Neural progenitor cell (in vitro differentiated cells): Measurements from ENCODE around the gene DOCK6. TPM values are rescaled to one million over a fixed set of nuclear protein-coding genes. Genes with fewer than 3 reads are reported as not detected.
A peak's percentile ranks its signal among the peaks of the same experiment; 100 is the strongest.

Experiments used
- DNase-seq: peaks from one replicate; pipeline ENCODE4 v3.0.0-alpha.2; 2016; ENCODE audit warnings: low spot score
- H2AFZ ChIP-seq: fragments of 200-600 bp; sonication (generic); replicated peaks from 2 replicates; pipeline ENCODE4 v1.6.1; 2016; ENCODE audit warnings: antibody characterized with exemption
- H3F3A ChIP-seq: fragments of 200-600 bp; sonication (generic); 2 replicates; pipeline ENCODE4 v1.6.1; 2016; ENCODE audit warnings: antibody characterized with exemption, low read depth
- H3K27ac ChIP-seq: fragments of 200-600 bp; sonication (generic); 2 replicates; pipeline ENCODE4 v1.5.1; 2016; ENCODE audit warnings: mild to moderate bottlenecking
- H3K27me3 ChIP-seq: fragments of 200-600 bp; sonication (generic); 2 replicates; pipeline ENCODE4 v1.6.1; 2016; ENCODE audit warnings: mild to moderate bottlenecking, moderate library complexity
- H3K36me3 ChIP-seq: fragments of 200-600 bp; sonication (generic); 2 replicates; pipeline ENCODE4 v1.5.1; 2016
- H3K4me1 ChIP-seq: fragments of 200-600 bp; sonication (generic); 2 replicates; pipeline ENCODE4 v1.6.1; 2016; ENCODE audit warnings: mixed run types
- H3K4me2 ChIP-seq: fragments of 200-600 bp; sonication (generic); 2 replicates; pipeline ENCODE4 v1.6.1; 2016
- H3K4me3 ChIP-seq: fragments of 200-600 bp; sonication (generic); 2 replicates; pipeline ENCODE4 v1.5.1; 2016
- H3K79me2 ChIP-seq: fragments of 200-600 bp; sonication (generic); 2 replicates; pipeline ENCODE4 v1.6.1; 2016; ENCODE audit warnings: low read depth
- H3K9ac ChIP-seq: fragments of 200-600 bp; sonication (generic); 2 replicates; pipeline ENCODE4 v1.6.1; 2016
- H3K9me3 ChIP-seq: fragments of 200-600 bp; sonication (generic); 2 replicates; pipeline ENCODE4 v1.5.1; 2016; ENCODE audit warnings: low read depth
- H4K20me1 ChIP-seq: fragments of 200-600 bp; sonication (generic); 2 replicates; pipeline ENCODE4 v1.6.1; 2016; ENCODE audit warnings: low read depth
- H3K27ac Mint-ChIP-seq: 3 replicates; pipeline ENCODE4 v1.8.0; 2021; ENCODE audit warnings: mixed read lengths
- H3K27me3 Mint-ChIP-seq: 2 replicates; pipeline ENCODE4 v1.8.0; 2022; ENCODE audit warnings: low read depth, mild to moderate bottlenecking, inconsistent platforms, moderate library complexity, mixed read lengths; ENCODE audit not compliant: insufficient read depth
- H3K36me3 Mint-ChIP-seq: 3 replicates; pipeline ENCODE4 v1.8.0; 2021; ENCODE audit warnings: mixed read lengths
- H3K4me1 Mint-ChIP-seq: 3 replicates; pipeline ENCODE4 v1.8.0; 2021; ENCODE audit warnings: mixed read lengths
- H3K4me3 Mint-ChIP-seq: 3 replicates; pipeline ENCODE4 v1.8.0; 2021; ENCODE audit warnings: mild to moderate bottlenecking, moderate library complexity, mixed read lengths
- H3K9me3 Mint-ChIP-seq: 3 replicates; pipeline ENCODE4 v1.8.0; 2020; ENCODE audit warnings: mixed read lengths
- CTCF ChIP-seq: fragments of 200-600 bp; sonication (generic); IDR thresholded peaks from 2 replicates; pipeline ENCODE4 v1.5.1; 2017; ENCODE audit warnings: antibody characterized with exemption, mild to moderate bottlenecking
- EZH2 ChIP-seq: fragments of 200-600 bp; sonication (generic); IDR thresholded peaks from 2 replicates; pipeline ENCODE4 v1.6.1; 2017; ENCODE audit warnings: antibody characterized with exemption, mild to moderate bottlenecking, moderate library complexity
- EZH2phosphoT487 ChIP-seq: fragments of 200-600 bp; sonication (generic); IDR thresholded peaks from 2 replicates; pipeline ENCODE4 v1.6.1; 2017; ENCODE audit warnings: antibody characterized with exemption
- total RNA-seq: library from RNA; depleted of rRNA; stranded (reverse); fragments of >200 nt; gene quantifications from 2 replicates; pipeline ENCODE4 v1.2.3, GENCODE V29; 2015; ENCODE audit warnings: low replicate concordance

DOCK6 gene
- total RNA-seq, 1 donor from 2014 or later, result 10.0 TPM

- no peak for TF ChIP-seq CTCF
- no peak for TF ChIP-seq EZH2
- no peak for TF ChIP-seq EZH2phosphoT487
- H3F3A ChIP-seq, result no peaks in the 10 kb centered on the region
- H3K4me3 ChIP-seq, result no peak overlapping the region
- no peaks in the 10 kb centered on the region for H3K36me3 Mint-ChIP-seq
- no peak overlapping the region for H3K4me2 ChIP-seq
- H3K27me3 Mint-ChIP-seq, result peaks cover 2% of the 10 kb centered on the region
- no peaks in the 10 kb centered on the region for H3K79me2 ChIP-seq
- DNase-seq, result no peak
- H3K9ac ChIP-seq, result no peak overlapping the region
- H3K9me3 ChIP-seq, result no peaks in the 10 kb centered on the region
- H4K20me1 ChIP-seq, result no peaks in the 10 kb centered on the region
- no peaks in the 10 kb centered on the region for H3K27me3 ChIP-seq
- H3K4me3 Mint-ChIP-seq, result no peak overlapping the region
- H3K9me3 Mint-ChIP-seq, result peaks cover 9% of the 10 kb centered on the region
- H3K4me1 Mint-ChIP-seq, result peaks cover 4% of the 10 kb centered on the region
- H2AFZ ChIP-seq, result peak overlapping the region; percentile 57
- peak overlapping the region; percentile 11 for H3K27ac Mint-ChIP-seq
- H3K36me3 ChIP-seq, result no peaks in the 10 kb centered on the region
- H3K4me1 ChIP-seq, result no peaks in the 10 kb centered on the region
- H3K27ac ChIP-seq, result no peak overlapping the region
Measured at GRCh38 chr19:11279505-11280236, 17.3 kb upstream of the DOCK6 start.

GRCh38 chr19:11278670-11279069 lies 16.3 kb upstream of the DOCK6 start:
- DNase-seq, result no peak
- Histone ChIP-seq H3K79me2 (no peaks in the 10 kb centered on the region), H3K4me2 (no peak overlapping the region), H4K20me1 (no peaks in the 10 kb centered on the region), H3K4me3 (no peak overlapping the region), H3F3A (no peaks in the 10 kb centered on the region), H3K4me1 (no peaks in the 10 kb centered on the region), H3K27ac (no peak overlapping the region), H3K9me3 (no peaks in the 10 kb centered on the region), H3K27me3 (no peaks in the 10 kb centered on the region), H2AFZ (no peak overlapping the region), H3K9ac (no peak overlapping the region), H3K36me3 (no peaks in the 10 kb centered on the region)
- peaks cover 9% of the 10 kb centered on the region for H3K9me3 Mint-ChIP-seq
- no peak for TF ChIP-seq EZH2phosphoT487
- no peak for TF ChIP-seq CTCF
- TF ChIP-seq EZH2, result no peak
- no peak overlapping the region for H3K4me3 Mint-ChIP-seq
- peaks cover 2% of the 10 kb centered on the region for H3K27me3 Mint-ChIP-seq
- H3K27ac Mint-ChIP-seq, result no peak overlapping the region
- no peaks in the 10 kb centered on the region for H3K36me3 Mint-ChIP-seq
- H3K4me1 Mint-ChIP-seq, result peaks cover 4% of the 10 kb centered on the region

GRCh38 chr19:11274533-11275086 lies 12.3 kb upstream of the DOCK6 start:
- Histone ChIP-seq H2AFZ (no peak overlapping the region), H3K79me2 (no peaks in the 10 kb centered on the region), H3K9ac (no peak overlapping the region), H3K36me3 (no peaks in the 10 kb centered on the region), H3K27ac (no peak overlapping the region), H3F3A (no peaks in the 10 kb centered on the region), H3K9me3 (no peaks in the 10 kb centered on the region), H3K4me3 (no peak overlapping the region), H3K4me1 (no peaks in the 10 kb centered on the region), H3K4me2 (no peak overlapping the region), H4K20me1 (no peaks in the 10 kb centered on the region), H3K27me3 (no peaks in the 10 kb centered on the region)
- DNase-seq, result no peak
- no peak overlapping the region for H3K4me3 Mint-ChIP-seq
- H3K36me3 Mint-ChIP-seq, result no peaks in the 10 kb centered on the region
- peaks cover 8% of the 10 kb centered on the region for H3K9me3 Mint-ChIP-seq
- no peak for TF ChIP-seq EZH2
- no peak for TF ChIP-seq CTCF
- no peak for TF ChIP-seq EZH2phosphoT487
- no peak overlapping the region for H3K27ac Mint-ChIP-seq
- H3K27me3 Mint-ChIP-seq, result no peaks in the 10 kb centered on the region
- peaks cover 4% of the 10 kb centered on the region for H3K4me1 Mint-ChIP-seq
